H1 (cell line): ENCODE data around the gene TOR1B. TPM values are rescaled to one million over a fixed set of nuclear protein-coding genes. Genes with fewer than 3 reads are reported as not detected.

Experiments used
- CTCF ChIA-PET: fragments of 300-600 bp; sonication (Branson Sonifier 250); formaldehyde crosslinking; loops from one replicate; lab custom pipeline; 2021; ENCODE audit not compliant: partially characterized antibody; lab: Charles Lee
- POLR2A ChIA-PET: fragments of 300-600 bp; sonication (Branson Sonifier 250); formaldehyde crosslinking; loops from one replicate; lab custom pipeline; 2021; ENCODE audit warnings: inconsistent platforms; ENCODE audit not compliant: partially characterized antibody; lab: Charles Lee
- DNase-seq, 2 experiments: peaks; one replicate each; pipeline versions ENCODE4 v3.0.0 to v3.0.0-alpha.2; 2010 to 2022; ENCODE audit warnings: low spot score in 2 of 2, low read depth in 1 of 2, mixed read lengths in 1 of 2
- FAIRE-seq: peaks from 2 replicates; lab custom pipeline; 2011; peaks lifted over from hg19 to GRCh38; lab: Jason Lieb, UNC
- H2AFZ ChIP-seq: 2 replicates; pipeline ENCODE4 v1.8.1; 2012; ENCODE audit warnings: low read length, inconsistent platforms
- H2AK5ac ChIP-seq: 2 replicates; pipeline ENCODE4 v1.6.1; 2013; ENCODE audit warnings: low read depth, low read length
- H2BK120ac ChIP-seq: replicated peaks from 2 replicates; pipeline ENCODE3; 2013; ENCODE audit warnings: low read depth, low read length, inconsistent platforms
- H2BK12ac ChIP-seq: 2 replicates; pipeline ENCODE4 v1.6.1; 2013; ENCODE audit warnings: low read depth, low read length
- H2BK15ac ChIP-seq: 2 replicates; pipeline ENCODE4 v1.6.1; 2013; ENCODE audit warnings: low read length
- H2BK20ac ChIP-seq: 2 replicates; pipeline ENCODE4 v1.6.1; 2013; ENCODE audit warnings: low read length
- H2BK5ac ChIP-seq: 2 replicates; pipeline ENCODE4 v1.6.1; 2013; ENCODE audit warnings: low read depth, low read length
- H3K14ac ChIP-seq: 2 replicates; pipeline ENCODE4 v1.6.1; 2013; ENCODE audit warnings: inconsistent platforms; ENCODE audit not compliant: insufficient read length
- H3K18ac ChIP-seq: 2 replicates; pipeline ENCODE4 v1.6.1; 2013; ENCODE audit warnings: low read length; ENCODE audit errors: extremely low read depth
- H3K23ac ChIP-seq: 2 replicates; pipeline ENCODE4 v1.6.1; 2013; ENCODE audit warnings: inconsistent platforms; ENCODE audit not compliant: insufficient read length
- H3K23me2 ChIP-seq: 2 replicates; pipeline ENCODE4 v1.6.1; 2013; ENCODE audit warnings: low read depth, low read length
- H3K27ac ChIP-seq: 2 replicates; pipeline ENCODE4 v1.6.1; 2011; ENCODE audit warnings: low read depth, low read length, inconsistent platforms
- H3K27me3 ChIP-seq, 4 experiments: replicated peaks in 1 of 4; 1 replicate in 1 of 4; 2 replicates in 3 of 4; pipeline versions ENCODE4 v1.6.1 to v1.8.1; 2011 to 2013; ENCODE audit warnings: low read length in 3 of 4, mild to moderate bottlenecking in 3 of 4, inconsistent platforms in 2 of 4, mixed read lengths in 2 of 4, moderate library complexity in 1 of 4; ENCODE audit not compliant: control insufficient read depth in 3 of 4, insufficient read depth in 3 of 4; ENCODE audit errors: extremely low read depth in 1 of 4
- H3K36me3 ChIP-seq, 4 experiments: 2 replicates each; pipeline versions ENCODE4 v1.6.1 to v1.8.1; 2011 to 2013; ENCODE audit warnings: mild to moderate bottlenecking in 4 of 4, low read length in 3 of 4, moderate library complexity in 2 of 4, control low read depth in 1 of 4, inconsistent platforms in 1 of 4; ENCODE audit not compliant: insufficient read depth in 4 of 4, control insufficient read depth in 2 of 4
- H3K4ac ChIP-seq: replicated peaks from 2 replicates; pipeline ENCODE3; 2013; ENCODE audit warnings: low read length, low read depth, mixed read lengths, inconsistent platforms; ENCODE audit not compliant: insufficient read length
- H3K4me1 ChIP-seq, 4 experiments: replicated peaks in 1 of 4; 1 replicate in 1 of 4; 2 replicates in 3 of 4; pipeline versions ENCODE4 v1.6.1 to v1.8.1; 2011 to 2013; ENCODE audit warnings: low read length in 3 of 4, inconsistent platforms in 2 of 4, mixed read lengths in 1 of 4; ENCODE audit not compliant: insufficient read depth in 4 of 4, control insufficient read depth in 3 of 4
- H3K4me2 ChIP-seq, 2 experiments: 2 replicates each; pipeline versions ENCODE4 v1.6.1 to v1.8.1; 2011 to 2013; ENCODE audit warnings: low read depth in 2 of 2, low read length in 2 of 2, control low read depth in 1 of 2, inconsistent platforms in 1 of 2, mild to moderate bottlenecking in 1 of 2; ENCODE audit not compliant: insufficient read depth in 1 of 2
- H3K4me3 ChIP-seq, 4 experiments: fragments of 200-600, 300-600 bp in 1 of 4; sonication (generic), shearing (Covaris generic), sonication (Bioruptor Twin) in 1 of 4; 2 replicates each; pipeline versions ENCODE4 v1.5.1 to v1.8.1; 2011 to 2016; ENCODE audit warnings: low read length in 4 of 4, low read depth in 3 of 4, control low read depth in 2 of 4, inconsistent platforms in 2 of 4, mild to moderate bottlenecking in 2 of 4, mixed read lengths in 1 of 4, moderate library complexity in 1 of 4; ENCODE audit not compliant: insufficient read depth in 2 of 4; ENCODE audit errors: extremely low read depth in 1 of 4
- H3K56ac ChIP-seq: replicated peaks from 2 replicates; pipeline ENCODE3; 2013; ENCODE audit warnings: low read depth, mild to moderate bottlenecking, mixed read lengths, low read length, inconsistent platforms; ENCODE audit not compliant: insufficient read length
- H3K79me1 ChIP-seq: 2 replicates; pipeline ENCODE4 v1.6.1; 2013; ENCODE audit warnings: low read depth, low read length, control low read depth
- H3K79me2 ChIP-seq, 2 experiments: 2 replicates each; pipeline versions ENCODE4 v1.6.1 to v1.8.1; 2012 to 2013; ENCODE audit warnings: low read length in 2 of 2, mild to moderate bottlenecking in 2 of 2, inconsistent platforms in 1 of 2; ENCODE audit not compliant: insufficient read depth in 2 of 2, control insufficient read depth in 1 of 2
- H3K9ac ChIP-seq, 4 experiments: replicated peaks in 1 of 4; 1 replicate in 1 of 4; 2 replicates in 3 of 4; pipeline versions ENCODE4 v1.6.1 to v1.8.1; 2011 to 2013; ENCODE audit warnings: low read depth in 3 of 4, low read length in 3 of 4, control low read depth in 2 of 4, mild to moderate bottlenecking in 2 of 4, moderate library complexity in 2 of 4, inconsistent platforms in 1 of 4; ENCODE audit errors: extremely low read depth in 1 of 4
- H3K9me3 ChIP-seq, 2 experiments: 2 replicates each; pipeline versions ENCODE4 v1.6.1 to v1.8.1; 2012 to 2013; ENCODE audit warnings: mild to moderate bottlenecking in 2 of 2, moderate library complexity in 2 of 2, control low read depth in 1 of 2, inconsistent platforms in 1 of 2, low read depth in 1 of 2, low read length in 1 of 2, mixed read lengths in 1 of 2; ENCODE audit not compliant: insufficient read depth in 2 of 2
- H4K20me1 ChIP-seq, 2 experiments: replicated peaks in 1 of 2; 2 replicates each; pipeline versions ENCODE3 to v1.8.1; 2011 to 2013; ENCODE audit warnings: inconsistent platforms in 2 of 2, low read length in 2 of 2, mild to moderate bottlenecking in 1 of 2; ENCODE audit not compliant: insufficient read depth in 2 of 2, control insufficient read depth in 1 of 2
- H4K5ac ChIP-seq: 2 replicates; pipeline ENCODE4 v1.6.1; 2013; ENCODE audit warnings: low read length, low read depth, mixed read lengths, inconsistent platforms; ENCODE audit not compliant: insufficient read length
- H4K8ac ChIP-seq: 2 replicates; pipeline ENCODE4 v1.8.0; 2013; ENCODE audit warnings: mild to moderate bottlenecking, moderate library complexity, low read length, inconsistent platforms; ENCODE audit not compliant: insufficient read depth; ENCODE audit errors: extremely low read depth
- H4K91ac ChIP-seq: replicated peaks from 2 replicates; pipeline ENCODE3; 2013; ENCODE audit warnings: low read length, mixed read lengths, inconsistent platforms; ENCODE audit not compliant: insufficient read length
- CREB1 ChIP-seq: IDR thresholded peaks from 2 replicates; pipeline ENCODE4 v1.6.1; 2012; ENCODE audit warnings: inconsistent platforms
- WGBS, 2 experiments: shearing (Covaris generic) in 1 of 2; methylation state at CpG; one replicate each; pipeline versions ENCODE4 v1.1.6 to v1.1.7; 2013 to 2015; ENCODE audit warnings: low lambda C conversion rate in 2 of 2, mixed read lengths in 2 of 2, inconsistent platforms in 1 of 2, low coverage in 1 of 2, missing lambda C conversion rate in 1 of 2; ENCODE audit not compliant: insufficient replicate concordance in 2 of 2, insufficient coverage in 1 of 2, insufficient read length in 1 of 2; ENCODE audit errors: extremely low coverage in 1 of 2, missing lambda C conversion rate in 1 of 2; 5-methylcytosine and 5-hydroxymethylcytosine counted together
- polyA plus RNA-seq, 7 experiments: library from polyadenylated mRNA; depleted of rRNA in 3 of 7; stranded (reverse) in 5 of 7; unstranded in 2 of 7; fragments of >200 nt in 5 of 7; fragments of 200-250 nt in 2 of 7; gene quantifications; 1 replicate in 5 of 7; 2 replicates in 1 of 7; 4 replicates in 1 of 7; pipeline versions ENCODE4 v1.2.1 to v1.2.3, GENCODE V29; 2011 to 2013; ENCODE audit warnings: missing spikeins in 2 of 7, mixed read lengths in 2 of 7
- total RNA-seq: library from RNA; stranded (reverse); fragmentation: NEBNext Ultra II Directional; extraction: Animal tissue kit (Norgen Biotek cat#: 25700); gene quantifications from 2 replicates; pipeline ENCODE4 v1.2.1, GENCODE V29; 2021
- TF ChIP-seq, protein P1 (sequence below): IDR thresholded peaks from 2 replicates; pipeline ENCODE4 v1.6.1; 2012; ENCODE audit warnings: inconsistent platforms

TOR1B gene
- total and polyA plus RNA-seq, 2 of the 8 experiments (the other 6 are each of a cell fraction or from before 2014, with no cell fraction given) = 11.4 to 17.4 TPM

DNA sequence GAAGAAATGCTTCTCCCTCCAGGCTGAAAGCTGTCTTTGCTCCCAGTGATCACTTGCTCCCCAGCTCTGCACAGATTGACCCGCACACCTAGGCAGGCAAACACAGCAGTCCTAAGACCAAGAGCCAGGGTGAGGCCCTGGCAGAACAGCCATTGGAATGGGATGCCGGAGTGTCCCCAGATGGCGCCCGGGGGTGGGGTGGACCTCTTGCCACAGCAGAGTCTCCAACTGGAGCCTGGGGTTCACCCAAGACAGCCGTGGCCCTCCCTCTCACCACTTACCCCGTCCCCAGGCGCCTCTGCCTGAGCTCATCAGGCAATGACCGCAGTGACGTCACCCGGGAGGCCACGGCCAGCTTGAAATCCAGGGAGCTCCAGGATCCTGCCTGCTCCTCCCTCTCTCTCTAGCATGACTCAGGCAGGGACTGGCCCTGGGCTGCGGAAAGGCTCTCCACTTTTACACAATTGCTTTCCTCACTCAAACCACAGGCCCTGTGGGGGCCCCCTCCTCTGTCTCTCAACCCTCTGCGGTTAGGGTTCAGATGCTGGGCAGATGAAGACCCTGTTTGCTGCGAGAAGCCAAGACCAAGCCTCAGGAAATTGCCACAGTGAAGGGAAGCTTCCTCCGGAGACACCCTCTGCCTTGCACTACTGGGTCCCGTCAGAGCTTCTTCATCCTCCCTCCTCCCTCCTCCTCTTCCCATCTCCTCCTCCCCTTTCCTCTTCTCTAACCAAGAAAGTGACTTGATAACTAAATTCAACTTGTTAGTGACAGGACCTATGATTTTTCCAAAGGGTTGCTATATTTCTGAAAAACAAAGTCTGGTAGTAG lies 25.8 kb upstream of the TOR1B start:
- Histone ChIP-seq H2BK15ac (no peak overlapping the region), H3K9me3 (no peaks in the 10 kb centered on the region), H3K27me3 (no peaks in the 10 kb centered on the region), H3K27ac (no peak overlapping the region), H3K23ac (no peak overlapping the region), H2BK5ac (no peak overlapping the region), H3K79me2 (no peaks in the 10 kb centered on the region), H4K91ac (no peak overlapping the region), H3K79me1 (no peaks in the 10 kb centered on the region), H2BK20ac (no peak overlapping the region), H3K4ac (no peak overlapping the region), H3K36me3 (no peaks in the 10 kb centered on the region), H4K5ac (no peak overlapping the region), H4K8ac (peak overlapping the region; percentile 48; the same call in 1 of the 2 replicates), H3K4me3 (no peak overlapping the region), H3K14ac (no peak overlapping the region), H3K9ac (no peak overlapping the region), H2AFZ (peak overlapping the region; percentile 64; the same call in 1 of the 2 replicates), H3K23me2 (no peaks in the 10 kb centered on the region), H3K18ac (no peak overlapping the region), H3K4me1 (peaks cover 0 to 3% (median 0%) of the 10 kb centered on the region in 4 experiments; a peak in 3 of 7 replicates), H2BK120ac (no peak overlapping the region), H3K4me2 (no peak overlapping the region), H2AK5ac (no peak overlapping the region), H2BK12ac (no peak overlapping the region), H4K20me1 (no peaks in the 10 kb centered on the region), H3K56ac (no peak overlapping the region)
- FAIRE-seq (no peak), DNase-seq (no peak)
- ChIA-PET CTCF (interaction anchor here (0.8 to 12.8 kb wide), 8 partner anchors 8 to 153 kb away, joined by 3 to 250 read pairs (median 5); no protein-coding TSS in a partner anchor), POLR2A (interaction anchor here (0.7 to 1.3 kb wide), 3 partner anchors 10 to 140 kb away, joined by 3 to 4 read pairs (median 3); no protein-coding TSS in a partner anchor)
- TF ChIP-seq CREB1 = peak; percentile 48; the same call in 1 of the 2 replicates
- TF ChIP-seq, protein P1, sequence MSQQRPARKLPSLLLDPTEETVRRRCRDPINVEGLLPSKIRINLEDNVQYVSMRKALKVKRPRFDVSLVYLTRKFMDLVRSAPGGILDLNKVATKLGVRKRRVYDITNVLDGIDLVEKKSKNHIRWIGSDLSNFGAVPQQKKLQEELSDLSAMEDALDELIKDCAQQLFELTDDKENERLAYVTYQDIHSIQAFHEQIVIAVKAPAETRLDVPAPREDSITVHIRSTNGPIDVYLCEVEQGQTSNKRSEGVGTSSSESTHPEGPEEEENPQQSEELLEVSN = no peak
- WGBS, 2 experiments = 79% methylated on average over 16 of the region's 16 CpGs; no CpG with 5 or more reads in 1 of the 2 experiments
